ENCODE results near the gene SPINT1. TPM values are rescaled to one million over a fixed set of nuclear protein-coding genes. Genes with fewer than 3 reads are reported as not detected.

The SPINT1 gene
- total and polyA plus RNA-seq, 2 experiments from 2014 or later, result 5.3 to 9.5 TPM

- H3K4me1 ChIP-seq (ENCODE audit: low read depth), result no peaks in the 10 kb centered on the region
- DNase-seq (ENCODE audit: low read depth in 1 of 2, low spot score in 1 of 2), result peak; percentile 74 to 76
- H3K36me3 ChIP-seq, result peaks cover 10% of the 10 kb centered on the region
- peak overlapping the region; percentile 95 for H3K27ac ChIP-seq
- peak; percentile 62 for TF ChIP-seq CTCF (IDR thresholded peaks at IDR 0.05; ENCODE audit: low read depth, low read length)
- peak overlapping the region; percentile 69 for H3K4me3 ChIP-seq
- no peaks in the 10 kb centered on the region for H3K9me3 ChIP-seq (ENCODE audit: low read depth)
- peaks cover 10% of the 10 kb centered on the region for H3K27me3 ChIP-seq
Observed at GRCh38 chr15:40894681-40895448, 51.0 kb downstream of the SPINT1 start.

GRCh38 chr15:40899536-40900207 lies 55.8 kb downstream of the SPINT1 start:
- DNase-seq (ENCODE audit: low read depth in 1 of 2, low spot score in 1 of 2), result no peak
- no peak for TF ChIP-seq CTCF (IDR thresholded peaks at IDR 0.05; ENCODE audit: low read depth, low read length)
- no peaks in the 10 kb centered on the region for H3K27me3 ChIP-seq
- H3K27ac ChIP-seq, result no peak overlapping the region
- no peaks in the 10 kb centered on the region for H3K4me1 ChIP-seq (ENCODE audit: low read depth)
- no peak overlapping the region for H3K4me3 ChIP-seq
- peaks cover 29% of the 10 kb centered on the region for H3K36me3 ChIP-seq
- no peaks in the 10 kb centered on the region for H3K9me3 ChIP-seq (ENCODE audit: low read depth)

GRCh38 chr15:40900256-40901052 lies 56.6 kb downstream of the SPINT1 start:
- no peak for DNase-seq (ENCODE audit: low read depth in 1 of 2, low spot score in 1 of 2)
- Histone ChIP-seq H3K4me3 (no peak overlapping the region), H3K9me3 (ENCODE audit: low read depth) (no peaks in the 10 kb centered on the region), H3K27me3 (no peaks in the 10 kb centered on the region), H3K36me3 (peaks cover 29% of the 10 kb centered on the region), H3K27ac (no peak overlapping the region), H3K4me1 (ENCODE audit: low read depth) (no peaks in the 10 kb centered on the region)
- TF ChIP-seq CTCF (IDR thresholded peaks at IDR 0.05; ENCODE audit: low read depth, low read length), result no peak

- H3K4me3 ChIP-seq, result no peak overlapping the region
- DNase-seq (ENCODE audit: low read depth in 1 of 2, low spot score in 1 of 2), result no peak
- H3K27me3 ChIP-seq, result no peaks in the 10 kb centered on the region
- no peak overlapping the region for H3K27ac ChIP-seq
- H3K4me1 ChIP-seq (ENCODE audit: low read depth), result no peaks in the 10 kb centered on the region
- H3K9me3 ChIP-seq (ENCODE audit: low read depth), result no peaks in the 10 kb centered on the region
- peaks cover 29% of the 10 kb centered on the region for H3K36me3 ChIP-seq
- no peak for TF ChIP-seq CTCF (IDR thresholded peaks at IDR 0.05; ENCODE audit: low read depth, low read length)
Observed at GRCh38 chr15:40901053-40901443, 57.2 kb downstream of the SPINT1 start.

Data from cardiac muscle cell (in vitro differentiated cells and primary cell).